GM18519 (cell line): ENCODE results near the gene NEIL3.
"Not testable (repeated sequence)": the region's sequence is repeated elsewhere in the genome, so short reads cannot be mapped to it uniquely, and the experiment has no call there.

Experiments
- ATAC-seq: cut with Tn5 transposase; IDR thresholded peaks from one replicate; pipeline ENCODE4 v1.9.1; 2021; ENCODE audit warnings: mild to moderate bottlenecking, moderate library complexity; ENCODE audit not compliant: unreplicated experiment, low FRiP score

NEIL3 gene

DNA sequence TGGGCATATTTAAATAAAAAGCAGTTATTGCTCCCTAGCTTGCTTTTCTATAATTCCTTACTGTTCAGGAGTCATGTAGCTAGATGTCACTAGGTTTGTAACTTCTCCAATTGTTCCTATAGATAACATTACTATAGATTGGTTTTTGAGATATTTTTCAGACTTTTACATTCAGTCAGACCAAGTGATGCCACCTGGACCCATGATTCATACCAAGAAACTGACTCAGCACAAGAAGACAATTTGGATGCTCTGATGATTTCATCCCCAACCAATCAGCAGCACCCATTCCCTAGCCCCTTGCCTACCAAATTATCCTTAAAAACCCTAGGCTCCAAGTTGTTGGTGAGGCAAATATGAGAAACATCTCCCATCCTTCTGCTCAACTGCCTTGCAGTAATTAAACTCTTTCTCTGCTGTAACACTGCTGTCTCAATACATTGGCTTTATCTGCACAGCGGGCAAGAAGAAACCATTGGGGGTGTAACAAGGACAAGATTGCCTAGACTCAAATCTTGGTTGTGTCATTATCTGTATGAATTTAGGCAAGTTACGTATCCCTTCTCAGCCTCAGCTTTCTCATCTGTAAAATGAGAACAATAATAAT is 11.8 kb upstream of the NEIL3 start:
- no peak for ATAC-seq

DNA sequence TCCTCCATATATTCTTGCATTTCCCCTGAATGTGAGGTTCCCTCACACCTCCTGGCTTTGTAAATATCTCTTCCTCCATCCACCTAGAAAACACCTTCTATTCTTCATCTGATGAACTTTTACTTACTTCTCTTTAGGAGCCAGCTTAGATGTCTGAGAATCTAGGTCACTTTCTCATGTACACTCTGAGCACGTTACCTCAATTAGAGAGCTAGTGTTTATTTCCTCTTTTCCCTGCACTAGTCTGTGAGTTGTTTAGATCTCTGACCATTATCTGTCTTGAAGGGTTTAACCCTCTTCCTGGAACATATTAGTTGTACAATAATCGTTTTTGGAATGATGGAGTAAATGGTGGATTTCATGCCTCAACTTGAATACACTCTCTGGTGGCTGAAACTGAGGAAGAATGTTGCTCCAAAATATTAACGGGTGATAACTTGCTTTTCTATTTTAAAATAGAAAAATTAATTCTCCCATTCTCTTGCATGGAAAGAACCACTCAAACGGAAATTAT is 8.5 kb upstream of the NEIL3 start:
- no peak for ATAC-seq

DNA sequence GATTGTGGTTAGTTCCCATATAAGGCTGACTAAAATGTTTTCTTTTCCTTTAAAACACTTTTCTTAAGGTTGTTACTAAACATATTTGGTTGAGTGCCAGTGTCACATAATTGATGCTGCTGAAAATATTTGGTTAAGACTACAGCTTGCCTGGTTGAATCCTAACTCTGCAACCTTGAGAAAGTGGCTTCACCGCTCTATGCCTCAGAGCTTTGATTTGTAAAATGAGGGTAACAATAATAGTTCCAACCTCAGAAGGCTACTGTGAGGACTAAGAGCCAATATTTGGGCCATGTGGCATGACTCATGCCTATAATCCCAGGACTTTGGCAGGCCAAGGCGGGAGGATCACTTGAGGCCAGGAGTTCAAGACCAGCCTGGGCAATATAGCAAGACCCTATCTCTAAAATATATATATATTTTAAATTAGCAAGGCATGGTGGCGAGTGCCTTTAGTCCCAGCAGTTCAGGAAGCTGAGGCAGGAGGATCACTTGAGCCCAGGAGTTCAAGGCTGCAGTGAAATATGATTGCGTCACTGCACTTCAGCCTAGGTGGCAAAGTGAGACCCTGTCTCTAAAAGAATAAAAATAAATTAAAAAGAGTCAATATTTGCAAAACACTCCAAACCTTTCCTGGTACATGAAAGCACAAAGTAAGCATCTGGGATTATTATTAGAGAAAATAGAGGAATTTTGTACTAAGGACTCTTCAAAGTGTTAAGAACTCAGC is 7.1 kb upstream of the NEIL3 start:
- no peak for ATAC-seq

DNA sequence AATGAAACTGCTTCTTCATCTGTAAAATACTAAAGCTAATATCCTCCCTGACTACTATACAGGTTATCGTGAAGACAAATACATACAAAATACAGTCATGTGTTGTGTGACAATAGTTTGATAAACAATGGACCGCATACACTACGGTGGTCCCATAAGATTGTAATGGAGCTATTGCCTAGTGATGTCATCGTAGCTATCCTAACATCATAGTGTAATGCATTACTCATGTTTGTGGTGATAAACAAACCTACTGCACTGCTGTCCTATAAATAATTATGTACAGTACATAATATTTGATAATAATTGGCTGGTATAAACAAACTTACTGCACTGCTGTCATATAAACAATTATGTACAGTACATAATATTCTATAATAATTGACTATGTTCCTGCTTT is 5.6 kb upstream of the NEIL3 start:
- no peak for ATAC-seq

DNA sequence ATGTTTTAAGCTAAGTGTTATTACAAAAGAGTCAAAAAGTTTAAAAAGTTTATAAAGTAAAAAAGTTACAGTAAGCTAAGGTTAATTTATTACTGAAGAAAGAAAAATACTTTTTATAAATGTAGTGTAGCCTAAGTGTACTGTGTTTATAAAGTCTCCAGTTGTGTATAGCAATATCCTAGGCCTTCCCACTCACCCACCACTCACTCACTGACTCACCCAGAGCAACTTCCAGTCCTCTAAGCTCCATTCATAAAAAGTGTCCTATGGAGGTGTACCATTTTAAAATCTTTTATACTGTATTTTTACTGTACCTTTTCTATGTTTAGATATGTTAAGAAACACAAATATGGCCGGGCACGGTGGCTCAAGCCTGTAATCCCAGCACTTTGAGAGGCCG is 4.8 kb upstream of the NEIL3 start:
- not testable (repeated sequence) for ATAC-seq

DNA sequence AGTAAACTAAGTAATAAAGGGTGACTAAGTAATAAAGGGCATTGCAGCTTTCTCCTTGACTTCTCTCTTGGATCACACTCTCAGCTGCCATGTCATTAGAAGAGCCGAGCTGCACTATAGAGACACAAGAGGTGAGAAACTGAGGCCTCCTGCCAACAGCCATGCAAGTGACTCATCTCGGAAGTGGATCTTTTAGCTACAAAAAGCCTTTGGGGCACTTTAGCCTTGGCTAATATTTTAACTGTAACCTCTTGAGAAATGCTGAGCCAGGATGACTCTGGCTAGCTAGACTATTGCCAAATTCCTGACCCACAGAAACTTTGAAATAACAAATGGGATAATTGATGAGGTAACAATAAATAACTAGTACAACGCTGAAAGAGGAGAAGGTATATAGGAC is 1.5 kb upstream of the NEIL3 start:
- ATAC-seq, result no peak

DNA sequence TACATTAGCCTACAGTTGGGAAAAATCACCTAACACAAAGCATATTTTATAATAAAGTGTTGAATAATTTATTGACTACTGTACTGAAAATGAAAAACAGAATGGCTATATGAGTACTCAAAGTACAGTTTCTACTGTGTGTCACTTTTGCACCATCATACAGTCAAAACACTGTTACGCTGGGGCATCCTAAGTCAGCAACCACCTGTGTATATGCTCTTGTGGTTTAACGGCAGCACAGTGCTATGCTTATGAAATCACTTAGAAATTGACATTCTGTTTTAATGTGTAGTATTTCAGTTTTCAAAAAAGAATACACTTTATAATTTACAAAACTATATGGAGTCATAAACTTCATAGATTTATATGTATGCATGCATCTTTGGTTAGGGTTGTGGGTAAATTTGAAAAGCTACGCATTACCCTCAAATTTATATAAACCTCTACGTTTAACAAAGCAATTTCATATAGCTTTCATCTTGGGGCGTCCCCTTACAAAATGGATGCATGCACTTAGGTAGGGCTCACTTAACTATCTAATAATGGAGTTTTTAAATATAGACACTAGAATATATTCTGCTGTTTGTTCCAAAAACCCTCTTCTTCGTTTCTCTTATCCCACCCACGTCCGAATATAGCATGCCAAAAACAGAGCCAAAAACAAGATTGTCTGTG is 690 bp upstream of the NEIL3 start:
- ATAC-seq, result peak; percentile 1

DNA sequence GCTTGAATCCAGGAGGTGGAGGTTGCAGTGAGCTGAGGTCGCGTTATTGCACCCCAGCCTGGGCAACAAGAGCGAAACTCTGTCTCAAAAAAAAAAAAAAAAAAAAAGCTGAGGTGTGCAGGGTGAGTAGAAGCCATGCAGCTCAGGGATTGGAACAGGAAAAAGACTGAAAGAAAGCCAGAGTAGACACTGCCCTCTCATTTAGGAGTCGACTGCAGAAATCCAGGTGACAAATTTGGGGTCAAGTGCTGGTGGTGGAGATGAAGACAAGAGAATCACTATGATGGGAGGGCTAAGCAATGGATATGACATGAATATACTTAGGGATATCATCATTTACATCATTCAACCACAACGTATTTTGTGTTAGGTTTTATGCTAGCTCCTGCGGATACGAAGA is 1.9 kb downstream of the NEIL3 start:
- ATAC-seq, result no peak

DNA sequence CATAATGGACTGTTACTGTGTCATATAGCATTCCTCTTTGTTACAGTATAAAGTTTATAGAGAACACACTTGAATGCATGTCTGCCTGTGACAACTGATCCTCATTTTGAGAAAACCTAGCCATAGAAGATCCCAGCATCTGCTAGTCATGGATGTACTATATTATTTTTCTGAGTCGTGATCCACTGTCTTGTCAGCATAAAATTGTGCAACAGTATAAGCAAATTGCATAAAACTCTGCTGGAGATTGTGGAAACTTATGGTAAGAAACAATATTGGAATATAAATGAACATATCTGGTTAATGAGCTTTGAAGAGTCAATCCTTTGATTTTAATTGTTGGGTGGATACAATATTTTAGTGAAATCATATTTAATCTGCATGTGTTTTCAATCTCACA is 3.6 kb downstream of the NEIL3 start:
- ATAC-seq, result no peak

DNA sequence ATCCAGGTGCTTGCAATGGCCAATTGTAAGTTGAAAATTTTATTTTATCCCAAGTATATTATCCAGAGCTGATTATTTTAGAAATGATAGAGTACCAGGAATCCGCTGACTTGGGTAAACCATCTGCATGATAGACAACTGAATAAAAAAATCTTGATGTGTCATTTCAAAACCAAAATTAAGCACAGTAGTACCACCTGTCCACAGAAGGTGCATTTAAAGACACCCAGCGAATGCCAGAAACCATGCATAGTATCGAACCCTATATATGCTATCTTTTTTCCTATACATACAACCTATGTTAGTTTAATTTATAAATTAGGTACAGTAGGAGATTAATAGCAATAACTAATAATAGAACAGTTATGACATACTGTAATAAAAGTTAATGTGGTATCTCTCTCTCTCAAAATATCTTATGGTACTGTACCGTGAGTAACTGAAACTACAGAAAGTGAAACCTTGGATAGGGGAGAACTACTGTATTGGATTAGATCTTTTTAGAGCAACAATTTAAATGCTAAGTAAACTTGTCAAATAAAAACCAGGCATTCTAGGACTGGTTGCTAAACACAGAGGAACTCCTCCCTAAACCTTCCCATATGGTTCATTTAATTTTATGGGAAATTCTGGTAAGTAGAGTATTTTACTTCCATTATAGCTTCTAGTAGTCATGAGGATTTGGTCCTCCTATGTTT is 6.2 kb downstream of the NEIL3 start:
- peak; percentile 36 for ATAC-seq

DNA sequence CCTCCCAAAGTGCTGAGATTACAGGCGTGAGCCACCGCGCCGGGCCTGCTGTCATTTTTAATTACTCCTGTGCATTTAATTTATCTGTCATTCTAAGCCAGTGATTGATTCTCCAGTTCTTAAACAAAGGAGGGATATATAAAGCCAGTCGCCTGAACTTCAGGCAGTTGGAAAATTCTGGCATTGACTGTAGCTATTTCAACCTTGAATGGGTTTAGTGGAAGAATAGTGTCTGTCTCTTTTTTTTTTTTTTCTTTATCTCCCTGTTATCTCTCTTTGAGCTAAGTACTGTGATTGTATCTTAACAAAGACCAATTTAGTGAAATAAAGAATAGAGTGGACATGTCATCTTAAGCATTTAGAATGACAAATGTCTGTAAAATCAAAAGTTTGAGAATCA is 11.0 kb downstream of the NEIL3 start:
- no peak for ATAC-seq

DNA sequence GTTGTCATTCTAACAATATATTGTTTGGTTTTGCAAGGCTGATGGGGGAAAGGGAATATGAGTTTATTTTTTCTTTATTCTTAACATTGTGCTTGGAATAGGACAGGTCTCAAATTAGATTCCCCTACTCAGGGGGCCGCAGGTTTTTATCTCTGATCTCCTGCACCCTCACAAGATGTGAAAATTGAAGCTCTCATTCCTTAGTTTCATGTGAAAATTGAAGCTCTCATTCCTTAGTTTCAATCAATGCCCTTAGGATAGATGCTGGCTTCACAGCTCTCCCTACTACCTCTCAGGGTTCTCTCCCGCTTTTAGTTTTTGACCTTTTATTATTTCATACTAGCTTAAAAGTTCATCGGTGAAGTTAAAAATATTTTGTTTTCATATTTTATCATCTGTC is 12.0 kb downstream of the NEIL3 start:
- ATAC-seq, result no peak

DNA sequence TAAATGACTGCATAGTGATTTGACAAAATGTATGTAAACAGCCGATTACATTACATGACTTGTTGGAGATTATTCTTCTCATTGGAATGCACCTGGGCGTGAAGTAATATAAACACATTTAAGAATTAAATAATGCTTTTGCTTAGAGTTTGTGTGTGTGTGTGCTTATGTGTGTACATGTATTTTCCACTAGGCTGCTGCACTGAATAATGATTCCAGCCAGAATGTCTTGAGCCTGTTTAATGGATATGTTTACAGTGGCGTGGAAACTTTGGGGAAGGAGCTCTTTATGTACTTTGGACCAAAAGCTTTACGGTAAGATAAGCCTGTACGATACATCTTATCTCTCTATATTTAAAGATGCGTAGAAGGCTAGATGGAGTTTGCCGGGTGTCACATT is 12.6 kb downstream of the NEIL3 start:
- no peak for ATAC-seq

DNA sequence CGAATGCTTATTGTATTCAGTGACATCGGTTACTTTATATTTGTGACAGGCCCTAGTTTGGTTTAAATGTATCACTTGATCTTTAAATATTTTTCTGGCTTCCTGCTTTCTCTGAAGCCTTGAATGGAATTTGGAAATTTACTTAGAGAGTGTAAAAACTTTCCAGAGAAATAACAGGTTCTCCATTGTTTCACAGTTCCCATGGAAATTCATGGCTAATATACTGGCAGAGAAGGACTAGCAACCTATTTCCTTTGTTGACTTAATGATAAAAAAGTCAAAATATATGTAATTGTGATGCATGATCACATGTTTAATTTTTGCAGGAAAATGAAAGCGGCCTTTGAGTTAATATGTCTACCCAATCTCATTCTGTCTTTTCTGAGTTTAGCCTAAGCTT is 13.2 kb downstream of the NEIL3 start:
- no peak for ATAC-seq

DNA sequence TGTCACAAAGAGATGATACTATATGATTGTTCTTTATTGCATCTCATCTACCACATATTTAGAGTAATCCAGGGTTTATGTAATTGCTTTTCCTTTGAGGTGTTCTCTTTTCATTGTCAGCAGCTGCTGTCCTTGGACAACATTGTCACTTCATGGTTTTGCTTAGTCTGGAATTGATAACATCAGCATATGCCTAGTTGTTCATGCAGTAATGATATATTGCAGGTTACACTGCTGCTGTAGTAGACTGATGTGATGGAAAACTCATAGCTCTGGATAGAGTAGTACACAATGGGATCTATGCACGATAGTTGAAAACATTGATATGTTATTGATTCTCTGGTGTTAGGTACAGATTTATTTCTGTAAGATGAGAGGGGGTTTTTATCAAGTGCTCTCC is 13.7 kb downstream of the NEIL3 start:
- no peak for ATAC-seq

DNA sequence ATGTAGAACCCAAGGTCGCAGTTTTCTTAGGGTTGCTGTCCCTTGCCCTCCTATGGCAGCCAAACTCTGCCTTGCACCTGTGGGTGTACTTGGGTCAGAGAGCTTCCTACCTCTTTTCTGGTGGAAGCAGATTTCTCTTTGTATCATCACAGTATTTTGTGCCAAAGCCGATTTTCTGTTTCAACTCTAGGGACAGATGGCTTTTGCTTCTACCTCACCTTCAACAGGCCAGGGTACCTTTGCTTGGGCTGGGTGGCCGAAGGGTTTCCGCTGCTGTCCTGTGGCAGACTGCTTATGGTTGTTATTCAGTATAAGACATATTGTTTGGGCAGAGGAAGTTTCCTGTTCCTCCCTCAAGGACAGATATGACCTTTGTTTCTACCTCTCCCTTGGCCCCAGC is 22.4 kb downstream of the NEIL3 start:
- no peak for ATAC-seq

DNA sequence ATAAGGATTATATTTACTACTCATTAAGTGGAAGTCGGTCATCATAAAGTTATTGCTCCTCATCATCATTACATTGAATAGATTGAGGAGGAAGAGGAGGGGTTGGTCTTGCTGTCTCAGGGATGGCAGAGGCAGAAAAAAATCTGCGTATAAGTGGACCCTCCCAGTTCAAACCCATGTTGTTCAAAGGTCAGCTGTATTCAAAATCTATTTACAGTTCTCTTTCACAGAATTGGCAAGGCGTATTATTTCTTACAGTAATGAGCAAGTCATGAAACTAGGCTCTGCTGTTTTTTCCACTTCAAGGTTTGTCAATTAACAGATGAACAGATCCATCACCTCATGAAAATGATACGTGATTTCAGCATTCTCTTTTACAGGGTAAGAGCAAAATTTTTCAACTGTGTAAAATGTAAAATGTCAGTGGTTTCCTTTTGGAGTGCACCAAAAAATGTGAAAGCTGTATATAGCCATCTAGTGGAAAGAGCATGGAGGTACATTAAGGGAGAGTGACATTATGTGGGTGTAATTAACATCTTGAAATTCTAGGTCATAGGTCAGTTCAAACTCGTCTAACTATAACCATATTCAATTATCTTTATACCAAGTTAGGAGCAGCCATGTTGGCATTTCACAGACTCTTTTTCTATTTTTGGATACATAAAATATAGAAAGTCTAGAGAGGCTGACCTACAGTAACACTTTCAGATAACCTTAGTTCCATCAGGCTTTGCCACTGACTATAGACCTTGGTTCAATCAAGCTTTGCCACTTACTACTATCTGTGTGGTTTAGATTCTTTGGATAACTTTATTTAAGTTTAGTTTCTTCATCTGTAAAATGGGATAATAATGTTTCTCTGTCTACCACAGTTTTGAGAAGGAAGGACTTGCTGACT is 30.1 kb downstream of the NEIL3 start:
- ATAC-seq, result peak; percentile 98

DNA sequence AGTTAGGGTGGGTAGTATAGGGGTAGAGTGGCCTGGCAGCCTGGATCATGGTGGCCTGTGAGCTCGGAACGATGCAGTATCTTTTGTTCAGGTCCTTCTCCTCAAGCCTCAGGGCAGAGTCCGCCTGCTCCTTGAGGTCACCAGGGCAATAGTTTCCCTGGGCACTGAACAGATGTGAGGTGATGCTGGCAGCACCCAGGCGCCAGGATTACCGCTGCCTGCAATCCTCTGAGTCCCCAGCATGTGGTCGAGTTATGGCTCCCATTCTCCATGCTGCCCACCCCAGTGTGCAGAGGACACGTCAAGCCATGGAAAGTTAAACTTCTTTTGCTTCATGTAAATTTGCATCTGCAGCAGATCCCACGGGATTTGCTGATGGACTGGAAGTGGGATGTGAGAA is 38.7 kb downstream of the NEIL3 start:
- no peak for ATAC-seq

DNA sequence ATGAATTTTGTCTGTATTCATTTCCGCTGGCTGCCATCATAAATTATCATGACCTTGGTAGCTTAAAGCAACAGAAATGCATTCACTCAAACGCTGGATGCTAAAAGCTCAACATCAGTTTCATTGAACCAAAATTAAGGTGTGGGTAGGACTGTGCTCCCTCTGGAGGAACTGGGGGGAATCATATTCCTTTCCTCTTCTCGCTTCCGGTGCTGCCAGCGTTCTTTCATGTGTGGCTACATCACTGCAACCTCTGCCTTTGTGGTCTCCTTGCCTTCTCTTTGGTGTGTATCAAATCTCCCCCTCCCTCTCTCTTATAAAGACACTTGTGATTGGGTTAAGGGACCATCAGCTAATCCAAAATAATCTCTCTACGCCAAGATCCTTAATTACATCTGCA is 39.5 kb downstream of the NEIL3 start:
- ATAC-seq, result no peak

DNA sequence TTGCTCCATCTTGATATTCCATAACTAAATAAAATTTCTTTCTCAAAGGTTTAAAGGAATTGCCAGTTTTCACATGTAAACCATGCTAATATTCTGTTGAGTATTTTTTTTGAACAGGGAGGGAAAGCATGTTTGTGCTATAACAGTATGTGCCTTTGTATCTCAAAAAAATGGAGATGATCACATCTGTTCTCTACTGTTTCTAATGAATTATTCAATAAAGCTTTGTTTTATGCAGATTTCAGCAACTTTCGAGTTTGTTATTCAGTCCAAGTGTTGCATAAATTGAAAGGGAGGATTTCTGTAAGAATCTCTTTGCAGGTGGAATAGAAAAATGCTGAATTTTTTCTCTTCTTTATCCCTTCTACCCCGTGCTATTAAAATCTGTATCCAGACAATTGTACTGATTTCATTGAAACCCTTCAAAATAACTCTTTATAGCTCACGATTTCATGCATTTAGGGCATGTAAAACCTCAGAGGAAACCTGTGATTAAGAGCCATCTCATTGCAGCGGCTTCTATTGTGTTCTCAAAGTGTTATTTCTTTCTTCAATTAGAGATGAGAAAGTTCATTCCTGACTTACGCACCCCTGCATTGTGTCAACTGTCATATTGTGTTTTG is 42.1 kb downstream of the NEIL3 start:
- no peak for ATAC-seq
